Body of pancreas (tissue), 4 donors: Measurements from ENCODE around the gene RBMS1. TPM values are rescaled to one million over a fixed set of nuclear protein-coding genes. Genes with fewer than 3 reads are reported as not detected.

ENCODE experiments used
- ATAC-seq: fragments of 150-250 bp; one replicate; pipeline ENCODE4 v1.9.1; 2016
- DNase-seq, 4 donors: peaks; one replicate each; pipeline ENCODE4 v3.0.0-alpha.2; 2019
- H3K27ac ChIP-seq, 4 donors: fragments of 200-600 bp; sonication (generic); 1 replicate in 3 of 4; 2 replicates in 1 of 4; pipeline versions ENCODE4 v1.5.1 to v1.6.1; 2016 to 2019; ENCODE audit warnings: mild to moderate bottlenecking in 1 of 4, mixed read lengths in 1 of 4, moderate library complexity in 1 of 4
- H3K27me3 ChIP-seq, 2 donors: fragments of 200-600 bp; sonication (generic); one replicate each; pipeline ENCODE4 v1.6.0; 2016; ENCODE audit warnings: mild to moderate bottlenecking in 1 of 2
- H3K36me3 ChIP-seq, 2 donors: fragments of 200-600 bp; sonication (generic); replicated peaks in 1 of 2; 2 replicates each; pipeline ENCODE4 v1.5.1; 2016; ENCODE audit warnings: low read depth in 2 of 2; ENCODE audit not compliant: insufficient read depth in 1 of 2
- H3K4me1 ChIP-seq: fragments of 200-600 bp; sonication (generic); one replicate; pipeline ENCODE4 v1.6.0; 2016
- H3K4me3 ChIP-seq, 2 donors: fragments of 200-600 bp; sonication (generic); 1 replicate in 1 of 2; 2 replicates in 1 of 2; pipeline ENCODE4 v1.5.1; 2016 to 2019
- H3K9me3 ChIP-seq, 3 donors: fragments of 200-600 bp; sonication (generic); 1 replicate in 2 of 3; 2 replicates in 1 of 3; pipeline ENCODE4 v1.5.1; 2016
- CTCF ChIP-seq, 7 experiments: fragments of 450-650 bp in 4 of 7; fragments of 200-600 bp in 3 of 7; sonication (generic) in 3 of 7; IDR thresholded peaks; one replicate each; pipeline ENCODE4 v1.5.1; 2016 to 2019; ENCODE audit warnings: antibody characterized with exemption in 7 of 7
- POLR2A ChIP-seq, 3 donors: fragments of 450-650 bp; IDR thresholded peaks; one replicate each; pipeline ENCODE4 v1.6.1; 2016; ENCODE audit warnings: antibody characterized with exemption in 3 of 3, mild to moderate bottlenecking in 2 of 3
- WGBS, 2 donors: methylation state at CpG; one replicate each; pipeline ENCODE4 v1.1.5; 2017; 5-methylcytosine and 5-hydroxymethylcytosine counted together
- intact Hi-C: fragments of 100-400 bp; cut with DNase I; formaldehyde crosslinking; loops from one replicate; pipeline ENCODE4 v1.15.1; 2023
- total RNA-seq, 2 donors: library from RNA; depleted of rRNA; stranded (reverse); fragments of >200 nt; gene quantifications; one replicate each; pipeline ENCODE4 v1.1.0, GENCODE V29; 2016

RBMS1 gene
- total RNA-seq, 2 donors from 2014 or later: 21.3 to 23.7 TPM

- ATAC-seq (no peak), DNase-seq (no peak)
- Histone ChIP-seq H3K4me1 (no peaks in the 10 kb centered on the region), H3K4me3 (no peak overlapping the region), H3K27ac (no peak overlapping the region), H3K36me3 (no peaks in the 10 kb centered on the region), H3K9me3 (no peaks in the 10 kb centered on the region), H3K27me3 (no peaks in the 10 kb centered on the region)
- 47 to 62% methylated on average over 2 of the region's 2 CpGs for WGBS, 2 donors
- intact Hi-C loops: no loop called here
- TF ChIP-seq POLR2A (IDR thresholded peaks at IDR 0.05) (no peak), CTCF (IDR thresholded peaks at IDR 0.05) (no peak)
These were observed 24.1 kb upstream of the RBMS1 start for GRCh38 chr2:160517731-160518130.

GRCh38 chr2:160516547-160517365, 23.1 kb upstream of the RBMS1 start:
- no peak for ATAC-seq
- WGBS, 2 donors: 60 to 71% methylated on average over 10 of the region's 10 CpGs
- TF ChIP-seq CTCF (IDR thresholded peaks at IDR 0.05): no peak
- TF ChIP-seq POLR2A (IDR thresholded peaks at IDR 0.05): no peak
- Histone ChIP-seq H3K9me3 (no peaks in the 10 kb centered on the region), H3K27me3 (no peaks in the 10 kb centered on the region), H3K4me1 (no peaks in the 10 kb centered on the region), H3K36me3 (no peaks in the 10 kb centered on the region), H3K27ac (no peak overlapping the region), H3K4me3 (no peak overlapping the region)
- no peak for DNase-seq
- intact Hi-C loops: no loop called here

GRCh38 chr2:160515120-160515519, 21.5 kb upstream of the RBMS1 start:
- no peaks in the 10 kb centered on the region for H3K27me3 ChIP-seq
- DNase-seq (no peak), ATAC-seq (no peak)
- intact Hi-C loops: no loop called here
- H3K4me1 ChIP-seq: no peaks in the 10 kb centered on the region
- no peaks in the 10 kb centered on the region for H3K36me3 ChIP-seq
- H3K9me3 ChIP-seq: no peaks in the 10 kb centered on the region
- TF ChIP-seq POLR2A (IDR thresholded peaks at IDR 0.05): no peak
- TF ChIP-seq CTCF (IDR thresholded peaks at IDR 0.05): no peak
- no peak overlapping the region for H3K27ac ChIP-seq
- WGBS, 2 donors: 56 to 59% methylated on average over 1 of the region's 1 CpG
- H3K4me3 ChIP-seq: no peak overlapping the region

GRCh38 chr2:160513120-160513519, 19.5 kb upstream of the RBMS1 start:
- Histone ChIP-seq H3K4me3 (no peak overlapping the region), H3K9me3 (no peaks in the 10 kb centered on the region), H3K4me1 (no peaks in the 10 kb centered on the region), H3K27ac (no peak overlapping the region), H3K27me3 (no peaks in the 10 kb centered on the region), H3K36me3 (no peaks in the 10 kb centered on the region)
- ATAC-seq: no peak
- intact Hi-C loops: no loop called here
- 47 to 53% methylated on average over 4 of the region's 4 CpGs for WGBS, 2 donors
- no peak for DNase-seq
- TF ChIP-seq CTCF (IDR thresholded peaks at IDR 0.05) (no peak), POLR2A (IDR thresholded peaks at IDR 0.05) (no peak)

- no peak overlapping the region for H3K27ac ChIP-seq
- 71 to 88% methylated on average over 4 of the region's 4 CpGs for WGBS, 2 donors
- no peaks in the 10 kb centered on the region for H3K36me3 ChIP-seq
- no peak overlapping the region for H3K4me3 ChIP-seq
- H3K9me3 ChIP-seq: no peaks in the 10 kb centered on the region
- intact Hi-C loops: no loop called here
- no peaks in the 10 kb centered on the region for H3K27me3 ChIP-seq
- H3K4me1 ChIP-seq: no peaks in the 10 kb centered on the region
- ATAC-seq (no peak), DNase-seq (no peak)
- TF ChIP-seq CTCF (IDR thresholded peaks at IDR 0.05) (no peak), POLR2A (IDR thresholded peaks at IDR 0.05) (no peak)
These were observed 18.9 kb upstream of the RBMS1 start for GRCh38 chr2:160512491-160512890.
